Urinary bladder (tissue), 4 donors: Measurements from ENCODE around the gene C5. TPM values are rescaled to one million over a fixed set of nuclear protein-coding genes. Genes with fewer than 3 reads are reported as not detected.

ENCODE experiments used
- DNase-seq: peaks from one replicate; pipeline ENCODE4 v3.0.0-alpha.2; 2015; ENCODE audit errors: extremely low spot score
- H3K27ac ChIP-seq: one replicate; pipeline ENCODE4 v1.5.1; 2013; ENCODE audit warnings: low read depth, mild to moderate bottlenecking, moderate library complexity
- H3K36me3 ChIP-seq: one replicate; pipeline ENCODE4 v1.6.1; 2013; ENCODE audit warnings: mild to moderate bottlenecking, moderate library complexity; ENCODE audit not compliant: insufficient read depth
- H3K4me1 ChIP-seq: one replicate; pipeline ENCODE4 v1.6.1; 2013; ENCODE audit warnings: mild to moderate bottlenecking, moderate library complexity; ENCODE audit not compliant: insufficient read depth
- H3K4me3 ChIP-seq: one replicate; pipeline ENCODE4 v1.5.1; 2013; ENCODE audit warnings: low read depth, low read length
- WGBS: extraction: QIAGEN DNeasy Blood & Tissue Kit; methylation state at CpG from one replicate; pipeline ENCODE4 v1.1.7; 2013; 5-methylcytosine and 5-hydroxymethylcytosine counted together
- polyA plus RNA-seq: library from polyadenylated mRNA; stranded (reverse); fragments of 200-250 nt; gene quantifications from one replicate; pipeline ENCODE4 v1.2.3, GENCODE V29; 2013
- total RNA-seq: library from RNA; depleted of rRNA; stranded (reverse); fragments of >200 nt; gene quantifications from one replicate; pipeline ENCODE4 v1.2.3, GENCODE V29; 2014
- donor health status: healthy with polysubstance abuse.
- donor health status: healthy.

C5 gene
- total and polyA plus RNA-seq, 2 donors = 3.2 to 18.1 TPM

DNA sequence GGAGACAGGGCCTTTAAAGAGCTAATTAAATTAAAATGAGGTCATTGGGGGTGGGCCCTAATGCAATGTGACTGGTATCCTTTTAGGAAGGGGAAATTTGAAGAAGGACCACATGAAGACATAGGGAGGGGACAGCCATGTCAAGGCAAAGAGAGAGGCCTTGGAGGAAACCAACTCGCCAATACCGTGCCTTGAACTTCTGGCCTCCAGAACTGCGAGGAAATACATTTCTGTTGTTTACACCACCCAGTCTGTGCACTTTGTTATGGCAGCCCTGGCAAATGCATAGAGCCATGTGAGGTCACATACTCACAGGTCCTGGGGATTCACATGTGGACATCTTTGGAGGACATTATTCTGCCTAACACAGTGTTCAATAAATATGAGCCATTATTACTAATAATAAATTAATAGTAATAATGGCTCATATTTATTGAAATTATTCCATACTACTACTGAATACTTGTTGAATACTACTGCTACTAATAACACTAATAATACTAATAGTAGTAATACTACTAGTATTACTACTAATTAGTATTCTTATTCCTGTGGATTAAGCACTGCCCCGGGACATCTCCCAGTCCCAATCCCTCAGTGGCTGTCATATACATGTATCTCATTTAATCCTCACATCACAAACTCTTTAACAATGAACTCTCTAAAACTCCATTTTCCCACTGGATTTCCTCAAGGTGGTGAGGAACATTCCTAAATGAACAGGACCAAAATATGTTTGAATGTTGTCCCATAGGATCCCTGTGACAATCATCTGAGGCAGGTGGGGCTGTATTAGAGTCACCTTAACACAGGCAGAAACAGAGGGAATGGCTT lies 131.9 kb downstream of the C5 start:
- H3K4me3 ChIP-seq = no peak overlapping the region
- DNase-seq = no peak
- H3K4me1 ChIP-seq = no peaks in the 10 kb centered on the region
- 95% methylated on average over 4 of the region's 4 CpGs for WGBS
- H3K27ac ChIP-seq = no peak overlapping the region
- no peaks in the 10 kb centered on the region for H3K36me3 ChIP-seq

DNA sequence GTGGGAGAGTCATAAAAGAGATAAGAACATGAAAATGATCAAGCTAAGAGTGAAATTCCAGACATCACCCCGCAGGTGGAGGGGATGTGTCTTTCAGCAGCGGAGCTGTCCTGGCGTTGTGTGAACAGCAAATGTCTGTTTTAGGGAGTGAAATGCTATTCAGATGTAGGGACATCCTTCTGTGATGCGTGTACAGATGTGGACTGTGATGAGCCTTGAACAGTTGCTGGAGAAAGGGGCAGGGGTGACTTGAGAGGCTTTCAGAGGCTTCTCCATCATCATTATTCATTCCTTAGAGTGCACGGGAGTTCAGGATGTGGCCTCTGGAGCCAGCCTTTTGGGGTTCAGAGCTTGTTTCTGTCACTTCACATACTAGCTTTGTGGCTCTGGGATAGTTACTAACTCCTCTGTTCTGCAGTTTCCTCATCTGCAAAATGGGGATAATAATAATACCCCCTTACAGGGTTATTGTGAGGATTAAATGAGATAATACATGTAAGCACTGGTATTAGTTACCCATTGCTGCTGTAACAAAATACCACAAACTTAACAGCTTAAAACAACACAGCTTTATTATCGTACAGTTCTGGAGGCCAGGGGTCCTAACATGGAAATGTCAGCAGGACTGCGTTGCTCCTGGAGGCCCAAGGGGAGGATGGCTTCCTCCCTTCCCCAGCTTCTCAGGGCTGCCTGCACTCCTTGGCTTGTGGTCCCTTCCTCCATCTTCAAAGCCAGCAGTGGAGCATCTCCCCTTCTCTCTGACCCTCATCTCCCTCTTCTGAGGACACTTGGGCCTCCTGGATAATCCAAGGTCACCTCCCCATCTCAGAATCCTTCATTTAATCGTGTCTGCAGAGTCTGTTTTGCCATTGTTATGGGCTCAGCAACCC lies 132.8 kb downstream of the C5 start:
- Histone ChIP-seq H3K4me1 (no peaks in the 10 kb centered on the region), H3K27ac (no peak overlapping the region), H3K4me3 (no peak overlapping the region), H3K36me3 (no peaks in the 10 kb centered on the region)
- 85% methylated on average over 8 of the region's 8 CpGs for WGBS
- no peak for DNase-seq

DNA sequence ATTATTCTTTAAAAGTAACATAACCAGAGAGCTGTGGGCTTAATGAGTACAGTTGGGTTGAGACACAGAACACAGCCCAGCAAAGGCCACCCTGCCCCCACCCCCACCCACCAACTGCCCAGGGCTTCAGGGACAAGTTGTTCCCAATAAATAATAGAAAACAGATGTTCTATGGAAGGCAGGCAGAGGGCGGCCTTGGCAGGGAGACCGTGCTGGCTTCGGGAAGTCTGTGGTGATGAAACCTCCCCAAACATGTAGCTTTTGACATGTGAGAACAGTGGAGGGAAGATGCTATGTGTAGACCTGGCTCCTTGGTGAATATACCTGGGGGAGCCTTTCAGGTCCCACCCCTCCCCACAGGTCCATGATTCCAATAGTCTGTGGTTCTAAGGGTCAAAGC lies 133.5 kb downstream of the C5 start:
- H3K4me1 ChIP-seq = no peaks in the 10 kb centered on the region

GRCh38 chr9:120915854-120916470 lies 134.1 kb downstream of the C5 start:
- WGBS = 69% methylated on average over 5 of the region's 5 CpGs
- no peaks in the 10 kb centered on the region for H3K36me3 ChIP-seq
- H3K4me3 ChIP-seq = no peak overlapping the region
- H3K4me1 ChIP-seq = no peaks in the 10 kb centered on the region
- DNase-seq = no peak
- no peak overlapping the region for H3K27ac ChIP-seq

More for the DNA sequence above, 133.5 kb downstream of the C5 start:
- no peak for DNase-seq
- Histone ChIP-seq H3K4me3 (no peak overlapping the region), H3K36me3 (no peaks in the 10 kb centered on the region), H3K27ac (no peak overlapping the region)
- WGBS = 30% methylated on average over 3 of the region's 3 CpGs

- no peak overlapping the region for H3K27ac ChIP-seq
- WGBS = 96% methylated on average over 6 of the region's 6 CpGs
- H3K4me1 ChIP-seq = no peaks in the 10 kb centered on the region
- H3K4me3 ChIP-seq = no peak overlapping the region
- DNase-seq = no peak
- no peaks in the 10 kb centered on the region for H3K36me3 ChIP-seq
Measured at GRCh38 chr9:120914953-120915352, 135.1 kb downstream of the C5 start.

DNA sequence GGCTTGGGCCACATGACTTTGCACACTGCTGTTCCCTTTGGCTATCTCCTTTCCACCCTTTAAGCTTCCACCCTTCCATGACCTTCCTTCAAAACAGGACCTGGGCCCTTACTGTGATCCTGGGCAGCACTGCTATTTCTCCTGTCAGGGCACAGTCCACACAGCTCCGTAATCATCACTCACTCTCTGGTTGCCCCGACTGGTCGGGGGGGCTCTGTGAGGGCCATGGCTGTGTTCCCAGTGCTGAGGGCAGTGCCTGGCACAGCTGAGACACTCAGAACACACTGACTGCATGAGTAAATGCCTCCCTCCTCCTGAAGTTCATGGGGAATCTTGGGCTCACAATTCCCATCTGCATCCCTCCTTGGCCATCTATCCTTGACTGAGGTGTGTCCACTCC lies 135.7 kb downstream of the C5 start:
- Histone ChIP-seq H3K4me3 (no peak overlapping the region), H3K27ac (no peak overlapping the region), H3K4me1 (no peaks in the 10 kb centered on the region), H3K36me3 (no peaks in the 10 kb centered on the region)
- DNase-seq = no peak
- 90% methylated on average over 3 of the region's 3 CpGs for WGBS

DNA sequence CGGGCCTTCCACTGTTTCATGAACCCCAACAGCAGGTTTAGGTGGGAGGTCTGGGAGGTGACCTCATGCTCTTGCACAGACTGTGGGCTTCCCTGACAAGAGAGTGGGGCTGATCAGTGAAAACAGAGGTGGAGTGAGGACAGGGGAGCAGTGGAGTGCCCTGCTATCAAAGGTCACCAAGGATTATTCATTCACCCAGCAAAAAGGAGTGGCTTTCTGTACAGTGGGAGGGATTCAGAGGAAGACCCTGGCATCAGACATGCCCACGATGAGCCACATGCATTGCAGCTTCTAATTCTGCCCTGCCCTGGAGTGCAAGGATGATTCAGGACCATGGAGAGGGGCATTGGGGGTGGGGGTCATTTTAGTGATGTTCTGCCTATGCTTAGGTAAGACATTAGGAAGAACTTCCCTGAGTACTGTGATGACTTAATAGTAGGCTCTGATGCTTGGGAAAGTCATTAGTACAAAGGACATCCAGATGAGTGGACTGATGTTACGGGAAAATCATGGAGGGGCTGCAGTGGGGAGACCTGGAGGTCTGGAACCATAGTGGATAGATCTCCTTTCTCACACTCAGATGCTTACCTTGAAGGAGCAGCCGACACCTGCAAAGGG lies 136.3 kb downstream of the C5 start:
- no peaks in the 10 kb centered on the region for H3K36me3 ChIP-seq
- no peaks in the 10 kb centered on the region for H3K4me1 ChIP-seq
- H3K27ac ChIP-seq = no peak overlapping the region
- no peak overlapping the region for H3K4me3 ChIP-seq
- 92% methylated on average over 4 of the region's 4 CpGs for WGBS
- no peak for DNase-seq

- WGBS = 91% methylated on average over 13 of the region's 13 CpGs
- Histone ChIP-seq H3K4me1 (no peaks in the 10 kb centered on the region), H3K36me3 (no peaks in the 10 kb centered on the region), H3K4me3 (no peak overlapping the region), H3K27ac (no peak overlapping the region)
- no peak for DNase-seq
Measured at GRCh38 chr9:120912958-120913646, 137.0 kb downstream of the C5 start.

DNA sequence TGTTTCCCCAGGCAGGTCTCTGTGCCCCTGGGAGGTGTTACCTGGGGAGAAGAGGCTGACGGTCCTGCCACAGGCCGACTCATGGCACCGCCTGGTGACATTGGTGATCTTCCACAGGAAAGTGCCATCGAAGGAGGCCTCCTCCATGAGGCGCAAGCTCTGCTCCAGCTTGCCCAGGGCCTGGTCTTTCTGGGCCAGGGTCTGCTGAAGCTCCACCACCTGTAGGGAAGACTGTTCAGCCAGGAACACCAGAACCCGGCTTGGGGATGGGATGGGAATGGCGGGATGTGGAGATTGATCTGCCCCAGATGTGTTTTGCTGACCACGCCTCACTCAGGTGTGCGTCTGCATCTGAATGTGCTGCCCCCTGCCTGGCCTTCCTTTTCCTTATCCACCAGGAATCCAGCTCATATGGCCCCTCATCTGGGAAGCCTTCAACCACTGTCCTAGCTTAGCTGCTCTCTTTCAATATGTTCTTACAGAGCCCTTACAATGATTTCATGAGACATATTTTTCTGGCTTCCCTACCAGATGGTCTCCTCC lies 138.7 kb downstream of the C5 start:
- H3K36me3 ChIP-seq = no peaks in the 10 kb centered on the region
- no peak for DNase-seq
- 93% methylated on average over 9 of the region's 9 CpGs for WGBS
- no peak overlapping the region for H3K27ac ChIP-seq
- no peaks in the 10 kb centered on the region for H3K4me1 ChIP-seq
- H3K4me3 ChIP-seq = no peak overlapping the region

DNA sequence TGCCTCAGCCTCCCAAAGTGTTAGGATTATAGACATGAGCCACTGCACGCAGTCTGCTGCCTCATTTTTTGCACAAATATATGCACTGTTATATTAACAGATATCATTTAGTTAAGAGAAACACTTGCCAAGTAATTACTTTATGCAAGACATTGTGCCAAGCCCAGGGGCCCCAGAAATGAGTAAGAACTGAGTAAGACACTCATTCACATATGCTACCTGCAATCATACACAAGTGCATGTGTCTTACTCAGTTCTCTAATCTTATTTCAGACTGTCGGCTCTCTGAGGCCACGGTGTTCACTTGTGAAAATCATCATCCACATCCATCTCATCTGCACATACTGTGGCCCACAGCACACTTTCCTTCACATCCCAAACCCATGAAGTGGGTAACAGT lies 139.4 kb downstream of the C5 start:
- WGBS = 90% methylated on average over 3 of the region's 3 CpGs
- no peak for DNase-seq
- Histone ChIP-seq H3K27ac (no peak overlapping the region), H3K36me3 (no peaks in the 10 kb centered on the region), H3K4me1 (no peaks in the 10 kb centered on the region), H3K4me3 (no peak overlapping the region)

- Histone ChIP-seq H3K4me1 (no peaks in the 10 kb centered on the region), H3K27ac (no peak overlapping the region), H3K36me3 (no peaks in the 10 kb centered on the region), H3K4me3 (no peak overlapping the region)
- no peak for DNase-seq
- 78% methylated on average over 5 of the region's 5 CpGs for WGBS
Measured at GRCh38 chr9:120909904-120910303, 140.2 kb downstream of the C5 start.

DNA sequence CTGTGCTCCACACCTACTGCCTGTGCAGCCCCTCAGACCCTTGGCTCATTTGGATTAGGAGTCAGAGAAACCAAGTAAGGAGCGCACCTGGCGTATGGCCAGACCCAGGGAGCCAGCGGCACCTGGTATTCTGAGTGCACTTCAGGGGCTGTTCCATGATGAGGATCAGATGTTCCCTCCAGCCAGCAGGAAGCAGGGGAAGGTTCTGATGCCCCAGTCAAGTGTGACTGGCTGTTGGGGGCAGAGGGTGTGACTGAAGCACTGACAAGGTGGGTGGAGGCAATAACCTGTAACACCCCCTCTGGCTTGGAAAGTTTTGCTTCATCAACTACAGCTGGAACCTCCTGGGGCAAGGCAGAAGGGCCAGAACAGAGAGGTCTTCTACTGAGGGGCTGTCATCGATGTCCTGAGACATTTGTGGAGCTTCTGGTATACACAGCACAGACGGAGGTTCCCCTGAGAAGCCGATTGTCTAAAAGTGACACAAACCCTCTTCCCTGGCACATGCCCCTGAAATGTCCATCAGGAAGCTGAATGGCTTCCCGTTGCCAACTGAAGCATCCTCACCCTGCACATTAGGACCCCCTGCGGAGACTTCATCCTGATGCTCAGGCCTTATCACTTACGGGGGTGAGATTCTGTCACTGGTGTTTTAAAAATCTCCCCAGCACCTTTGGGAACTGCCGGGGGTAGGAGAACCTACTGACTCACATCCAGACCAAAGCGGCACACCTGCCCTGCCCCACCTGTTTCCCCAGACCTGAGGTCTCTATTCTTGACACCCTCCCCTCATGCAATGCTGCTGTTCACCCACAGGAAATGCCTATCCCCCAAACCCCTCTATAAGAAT lies 144.5 kb downstream of the C5 start:
- no peak for DNase-seq
- Histone ChIP-seq H3K27ac (no peak overlapping the region), H3K36me3 (no peaks in the 10 kb centered on the region), H3K4me1 (no peaks in the 10 kb centered on the region), H3K4me3 (no peak overlapping the region)
- 88% methylated on average over 11 of the region's 11 CpGs for WGBS
